Choroid plexus epithelial cell (primary cell): ENCODE data around the gene RALBP1.
"Not testable (repeated sequence)": the region's sequence is repeated elsewhere in the genome, so short reads cannot be mapped to it uniquely, and the experiment has no call there.

Experiments used
- DNase-seq: peaks from one replicate; pipeline ENCODE4 v3.0.0-alpha.2; 2010; ENCODE audit warnings: low read depth
- H3K4me3 ChIP-seq: 2 replicates; pipeline ENCODE4 v1.5.1; 2011; ENCODE audit warnings: low read depth, mild to moderate bottlenecking, control low read depth, low read length, moderate library complexity
- CTCF ChIP-seq: conservative IDR thresholded peaks from 2 replicates; pipeline ENCODE4 v1.5.1; 2011; ENCODE audit warnings: low read depth, mild to moderate bottlenecking, control low read depth, inconsistent platforms, low read length, moderate library complexity

The RALBP1 gene

GRCh38 chr18:9444549-9444948 is 30.8 kb upstream of the RALBP1 start:
- DNase-seq = no peak
- no peak for TF ChIP-seq CTCF
- no peak overlapping the region for H3K4me3 ChIP-seq

- H3K4me3 ChIP-seq = no peak overlapping the region
- no peak for DNase-seq
- TF ChIP-seq CTCF = no peak
These were observed 28.5 kb upstream of the RALBP1 start for GRCh38 chr18:9446839-9447238.

GRCh38 chr18:9447334-9447733 is 28.0 kb upstream of the RALBP1 start:
- H3K4me3 ChIP-seq = no peak overlapping the region
- no peak for DNase-seq
- no peak for TF ChIP-seq CTCF

GRCh38 chr18:9449600-9450414 is 25.5 kb upstream of the RALBP1 start:
- no peak overlapping the region for H3K4me3 ChIP-seq
- no peak for TF ChIP-seq CTCF
- DNase-seq = peak; percentile 62

GRCh38 chr18:9450920-9451319 is 24.4 kb upstream of the RALBP1 start:
- H3K4me3 ChIP-seq, DNase-seq: not testable (repeated sequence)

- no peak for TF ChIP-seq CTCF
- no peak for DNase-seq
- H3K4me3 ChIP-seq = no peak overlapping the region
These were observed 22.0 kb upstream of the RALBP1 start for GRCh38 chr18:9453283-9453682.

- TF ChIP-seq CTCF = no peak
- peak; percentile 20 for DNase-seq
- H3K4me3 ChIP-seq = no peak overlapping the region
These were observed 21.1 kb upstream of the RALBP1 start for GRCh38 chr18:9454061-9454703.
